SU-DHL-6 (cell line): ENCODE results near the gene FBXW8.

Source experiments
- H2AFZ ChIP-seq: fragments of 200-600 bp; sonication (generic); 2 replicates; pipeline ENCODE4 v1.6.1; 2014; ENCODE audit warnings: low read depth, mild to moderate bottlenecking, moderate library complexity, mixed read lengths, antibody characterized with exemption, low read length; ENCODE audit not compliant: severe bottlenecking
- H3F3A ChIP-seq: fragments of 200-600 bp; shearing (Covaris generic); 2 replicates; pipeline ENCODE4 v1.6.0; 2016; ENCODE audit warnings: antibody characterized with exemption, mild to moderate bottlenecking; ENCODE audit not compliant: insufficient read depth
- H3K27ac ChIP-seq: fragments of 200-600 bp; sonication (generic); 2 replicates; pipeline ENCODE4 v1.5.1; 2016; ENCODE audit warnings: low read depth, mild to moderate bottlenecking, low read length, moderate library complexity, mixed read lengths
- H3K27me3 ChIP-seq: fragments of 200-600 bp; sonication (generic), shearing (Covaris generic); 2 replicates; pipeline ENCODE4 v1.6.0; 2014; ENCODE audit warnings: mild to moderate bottlenecking, low read length
- H3K36me3 ChIP-seq: fragments of 200-600 bp; sonication (generic); 2 replicates; pipeline ENCODE4 v1.6.1; 2014; ENCODE audit warnings: mild to moderate bottlenecking, low read length, mixed read lengths
- H3K4me2 ChIP-seq: fragments of 300-600, 200-600 bp; shearing (Covaris generic), sonication (generic); 2 replicates; pipeline ENCODE4 v1.6.0; 2014; ENCODE audit warnings: low read length, low read depth, mild to moderate bottlenecking; ENCODE audit not compliant: poor library complexity, severe bottlenecking
- H3K4me3 ChIP-seq: fragments of 200-600 bp; sonication (generic); 2 replicates; pipeline ENCODE4 v1.5.1; 2014; ENCODE audit warnings: antibody characterized with exemption, low read length, mild to moderate bottlenecking, mixed read lengths; ENCODE audit not compliant: insufficient read depth, poor library complexity, severe bottlenecking
- H3K79me2 ChIP-seq: fragments of 200-600 bp; sonication (generic); 2 replicates; pipeline ENCODE4 v1.6.1; 2014; ENCODE audit warnings: mild to moderate bottlenecking, low read length, moderate library complexity; ENCODE audit not compliant: insufficient read depth
- H3K9ac ChIP-seq: fragments of 200-600 bp; sonication (generic); 2 replicates; pipeline ENCODE4 v1.7.0; 2014; ENCODE audit warnings: mild to moderate bottlenecking, low read length
- H3K9me2 ChIP-seq: fragments of 200-600 bp; sonication (generic); replicated peaks from 2 replicates; pipeline ENCODE4 v1.6.1; 2014; ENCODE audit warnings: low read length; ENCODE audit not compliant: insufficient read depth
- H3K9me3 ChIP-seq: fragments of 200-600 bp; sonication (generic); 2 replicates; pipeline ENCODE4 v1.6.1; 2014; ENCODE audit warnings: low read length, mixed read lengths; ENCODE audit not compliant: insufficient read depth
- H4K20me1 ChIP-seq: fragments of 200-600 bp; sonication (generic); 2 replicates; pipeline ENCODE4 v1.6.1; 2014; ENCODE audit warnings: low read depth, mild to moderate bottlenecking, antibody characterized with exemption, low read length, moderate library complexity, mixed read lengths
- EZH2phosphoT487 ChIP-seq: fragments of 200-600 bp; sonication (generic), shearing (Covaris generic); conservative IDR thresholded peaks from 2 replicates; pipeline ENCODE4 v1.6.1; 2018; ENCODE audit warnings: mild to moderate bottlenecking, antibody characterized with exemption, low read length, moderate library complexity, mixed read lengths
- TF ChIP-seq, protein P1 (sequence below): fragments of 200-600 bp; sonication (generic); IDR thresholded peaks from one replicate; pipeline ENCODE4 v1.5.1; 2017; ENCODE audit warnings: antibody characterized with exemption, mild to moderate bottlenecking, low read length, moderate library complexity; ENCODE audit not compliant: insufficient read depth, poor library complexity, severe bottlenecking

The FBXW8 gene

DNA sequence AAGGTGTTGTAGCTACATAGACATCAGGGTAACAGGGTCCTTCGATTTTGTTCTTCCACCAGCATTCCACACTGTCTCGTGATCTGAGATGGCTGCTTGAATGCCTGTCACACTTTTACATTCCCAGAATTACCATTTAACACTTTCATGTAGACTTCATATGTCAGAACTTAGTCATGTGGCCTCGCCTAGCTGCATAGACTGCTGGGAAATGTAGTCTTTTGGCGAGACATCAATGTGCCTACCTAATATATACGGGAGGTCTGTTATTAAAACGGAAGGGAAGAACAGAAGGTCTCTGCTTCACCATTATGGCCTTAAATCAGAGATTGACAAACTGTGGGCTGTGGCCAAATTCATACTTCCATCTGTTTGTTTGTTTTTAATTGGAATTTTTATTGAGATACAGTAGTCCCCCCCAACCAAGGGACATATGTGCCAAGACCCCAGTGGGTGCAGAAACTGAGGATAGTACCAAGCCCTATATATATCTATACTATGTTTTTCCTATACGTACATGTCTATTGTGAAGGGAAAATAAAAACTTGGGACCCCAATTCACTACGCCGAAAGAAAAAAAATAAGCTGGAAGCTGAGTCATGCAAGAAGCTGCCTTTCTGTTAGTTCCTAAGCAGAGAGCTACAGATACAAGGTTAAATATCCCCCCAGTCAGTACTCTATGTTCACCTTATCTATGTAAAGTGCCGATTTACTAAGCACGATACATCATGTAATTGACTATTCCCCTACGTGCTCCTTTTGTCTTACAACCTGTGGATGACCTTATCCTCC lies 18.2 kb upstream of the FBXW8 start:
- no peak overlapping the region for H3K27ac ChIP-seq
- no peak overlapping the region for H2AFZ ChIP-seq
- H4K20me1 ChIP-seq, result no peaks in the 10 kb centered on the region
- no peaks in the 10 kb centered on the region for H3K9me3 ChIP-seq
- no peaks in the 10 kb centered on the region for H3K9me2 ChIP-seq
- H3F3A ChIP-seq, result no peaks in the 10 kb centered on the region
- no peak overlapping the region for H3K4me2 ChIP-seq
- no peaks in the 10 kb centered on the region for H3K27me3 ChIP-seq
- H3K4me3 ChIP-seq, result no peak overlapping the region
- no peak for TF ChIP-seq EZH2phosphoT487
- TF ChIP-seq, protein P1, sequence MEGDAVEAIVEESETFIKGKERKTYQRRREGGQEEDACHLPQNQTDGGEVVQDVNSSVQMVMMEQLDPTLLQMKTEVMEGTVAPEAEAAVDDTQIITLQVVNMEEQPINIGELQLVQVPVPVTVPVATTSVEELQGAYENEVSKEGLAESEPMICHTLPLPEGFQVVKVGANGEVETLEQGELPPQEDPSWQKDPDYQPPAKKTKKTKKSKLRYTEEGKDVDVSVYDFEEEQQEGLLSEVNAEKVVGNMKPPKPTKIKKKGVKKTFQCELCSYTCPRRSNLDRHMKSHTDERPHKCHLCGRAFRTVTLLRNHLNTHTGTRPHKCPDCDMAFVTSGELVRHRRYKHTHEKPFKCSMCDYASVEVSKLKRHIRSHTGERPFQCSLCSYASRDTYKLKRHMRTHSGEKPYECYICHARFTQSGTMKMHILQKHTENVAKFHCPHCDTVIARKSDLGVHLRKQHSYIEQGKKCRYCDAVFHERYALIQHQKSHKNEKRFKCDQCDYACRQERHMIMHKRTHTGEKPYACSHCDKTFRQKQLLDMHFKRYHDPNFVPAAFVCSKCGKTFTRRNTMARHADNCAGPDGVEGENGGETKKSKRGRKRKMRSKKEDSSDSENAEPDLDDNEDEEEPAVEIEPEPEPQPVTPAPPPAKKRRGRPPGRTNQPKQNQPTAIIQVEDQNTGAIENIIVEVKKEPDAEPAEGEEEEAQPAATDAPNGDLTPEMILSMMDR, result no peak
- H3K79me2 ChIP-seq, result no peaks in the 10 kb centered on the region
- no peak overlapping the region for H3K9ac ChIP-seq
- no peaks in the 10 kb centered on the region for H3K36me3 ChIP-seq

DNA sequence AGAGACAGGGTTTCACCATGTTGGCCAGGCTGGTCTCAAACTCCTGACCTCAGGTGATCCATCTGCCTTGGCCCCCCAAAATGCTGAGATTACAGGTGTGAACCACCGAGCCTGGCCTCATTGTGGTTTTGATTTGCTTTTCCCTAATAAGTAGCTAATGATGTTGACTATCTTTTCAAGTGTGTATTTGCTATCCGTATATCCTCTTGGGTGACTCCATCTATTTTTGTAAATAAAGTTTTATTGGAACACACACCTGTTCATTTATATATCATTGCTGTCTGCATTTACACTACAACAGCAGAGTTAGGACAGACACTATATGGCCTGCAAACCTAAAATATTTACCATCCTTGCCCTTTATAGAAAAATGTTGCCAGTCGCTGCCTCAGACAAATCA lies 15.8 kb upstream of the FBXW8 start:
- Histone ChIP-seq H3K36me3 (no peaks in the 10 kb centered on the region), H2AFZ (no peak overlapping the region), H4K20me1 (no peaks in the 10 kb centered on the region), H3K4me3 (no peak overlapping the region), H3K27ac (no peak overlapping the region), H3K9me3 (no peaks in the 10 kb centered on the region), H3K9ac (no peak overlapping the region), H3K79me2 (no peaks in the 10 kb centered on the region), H3K27me3 (no peaks in the 10 kb centered on the region), H3K9me2 (no peaks in the 10 kb centered on the region), H3F3A (no peaks in the 10 kb centered on the region), H3K4me2 (no peak overlapping the region)
- TF ChIP-seq EZH2phosphoT487, result no peak
- TF ChIP-seq, protein P1, result no peak

DNA sequence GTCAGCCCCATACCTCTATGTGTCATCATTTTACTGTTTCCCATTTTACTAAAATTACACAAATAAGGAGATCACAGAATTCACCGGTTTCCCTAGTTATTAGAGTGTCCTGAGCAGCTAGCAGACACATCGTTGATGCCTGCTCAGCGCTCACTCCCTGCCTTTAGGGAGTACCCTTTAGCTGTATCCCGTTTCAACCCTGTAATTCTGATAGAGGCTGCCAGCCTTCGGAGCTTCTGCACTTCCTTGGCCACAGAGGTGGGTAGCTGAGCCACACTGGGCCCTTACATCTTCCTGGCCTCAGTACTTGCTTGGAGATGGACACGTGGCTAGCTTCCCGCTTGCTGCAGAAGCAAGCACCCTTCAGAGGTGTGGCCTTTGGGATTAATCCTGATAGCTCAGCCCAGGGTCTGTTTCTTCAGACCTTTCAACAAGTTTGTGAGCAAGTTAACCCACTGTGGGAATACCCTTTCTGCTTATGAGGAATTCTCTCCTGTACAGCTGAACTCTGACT lies 14.3 kb upstream of the FBXW8 start:
- TF ChIP-seq, protein P1, result no peak
- TF ChIP-seq EZH2phosphoT487, result no peak
- no peak overlapping the region for H3K9ac ChIP-seq
- no peak overlapping the region for H3K4me3 ChIP-seq
- H3K79me2 ChIP-seq, result no peaks in the 10 kb centered on the region
- no peaks in the 10 kb centered on the region for H3K9me3 ChIP-seq
- no peak overlapping the region for H3K4me2 ChIP-seq
- no peaks in the 10 kb centered on the region for H4K20me1 ChIP-seq
- no peak overlapping the region for H2AFZ ChIP-seq
- H3K36me3 ChIP-seq, result no peaks in the 10 kb centered on the region
- H3F3A ChIP-seq, result no peaks in the 10 kb centered on the region
- H3K27me3 ChIP-seq, result no peaks in the 10 kb centered on the region
- no peaks in the 10 kb centered on the region for H3K9me2 ChIP-seq
- no peak overlapping the region for H3K27ac ChIP-seq
